HG03565 (cell line): ENCODE results near the gene ACAP2.

Source experiments
- ATAC-seq: cut with Tn5 transposase; IDR thresholded peaks from one replicate; pipeline ENCODE4 v1.9.1; 2021; ENCODE audit warnings: mild to moderate bottlenecking, moderate library complexity; ENCODE audit not compliant: unreplicated experiment

Gene ACAP2

GRCh38 chr3:195224980-195225580 is 217.7 kb downstream of the ACAP2 start:
- ATAC-seq = no peak
